ENCODE data around the gene DVL2.

DNA sequence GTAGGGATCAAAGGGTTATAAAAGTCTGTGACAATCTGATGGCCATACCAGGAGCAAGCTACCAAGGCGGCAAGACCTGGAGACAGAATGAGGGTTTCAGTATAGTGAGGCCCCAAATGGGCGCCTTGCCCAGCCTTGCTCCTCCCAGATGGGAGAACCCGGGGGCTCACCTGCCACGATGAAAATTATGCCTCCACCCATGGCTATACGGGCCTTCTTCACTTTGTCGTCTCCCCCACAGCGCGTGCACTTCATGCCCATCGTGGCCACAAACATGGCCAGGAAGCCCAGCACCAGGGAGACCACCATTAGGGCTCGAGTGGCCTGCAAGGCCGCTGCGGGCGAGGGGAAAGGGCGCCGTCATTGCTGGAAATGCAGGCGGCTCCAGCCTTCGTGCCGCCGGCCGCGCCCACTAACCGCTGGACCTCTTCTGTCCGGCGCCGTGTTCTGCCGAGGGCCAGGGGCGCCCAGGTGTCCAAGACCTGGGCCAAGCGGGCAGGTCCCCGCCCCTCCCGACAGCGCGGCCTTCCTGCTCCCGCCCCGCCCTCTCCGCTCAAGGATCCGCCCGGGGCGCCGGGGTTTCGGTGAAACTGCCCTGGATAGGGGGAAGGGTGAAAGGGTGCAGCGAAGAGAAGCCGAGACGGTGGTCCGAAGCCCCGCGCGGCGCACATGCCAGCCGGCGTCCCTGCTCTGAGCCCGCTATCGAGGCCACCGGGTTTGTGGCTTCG, 26.5 kb upstream of the DVL2 start:
- no peak for TF ChIP-seq ARNTL (CRISPR knock-in tag; IDR thresholded peaks at IDR 0.05; ENCODE audit: borderline replicate concordance, low read depth)
- no peak for TF ChIP-seq BACH2 (CRISPR knock-in tag; IDR thresholded peaks at IDR 0.05; ENCODE audit: borderline replicate concordance)
- TF ChIP-seq OSR1 (CRISPR knock-in tag; IDR thresholded peaks at IDR 0.05), result no peak
- TF ChIP-seq, protein P1, sequence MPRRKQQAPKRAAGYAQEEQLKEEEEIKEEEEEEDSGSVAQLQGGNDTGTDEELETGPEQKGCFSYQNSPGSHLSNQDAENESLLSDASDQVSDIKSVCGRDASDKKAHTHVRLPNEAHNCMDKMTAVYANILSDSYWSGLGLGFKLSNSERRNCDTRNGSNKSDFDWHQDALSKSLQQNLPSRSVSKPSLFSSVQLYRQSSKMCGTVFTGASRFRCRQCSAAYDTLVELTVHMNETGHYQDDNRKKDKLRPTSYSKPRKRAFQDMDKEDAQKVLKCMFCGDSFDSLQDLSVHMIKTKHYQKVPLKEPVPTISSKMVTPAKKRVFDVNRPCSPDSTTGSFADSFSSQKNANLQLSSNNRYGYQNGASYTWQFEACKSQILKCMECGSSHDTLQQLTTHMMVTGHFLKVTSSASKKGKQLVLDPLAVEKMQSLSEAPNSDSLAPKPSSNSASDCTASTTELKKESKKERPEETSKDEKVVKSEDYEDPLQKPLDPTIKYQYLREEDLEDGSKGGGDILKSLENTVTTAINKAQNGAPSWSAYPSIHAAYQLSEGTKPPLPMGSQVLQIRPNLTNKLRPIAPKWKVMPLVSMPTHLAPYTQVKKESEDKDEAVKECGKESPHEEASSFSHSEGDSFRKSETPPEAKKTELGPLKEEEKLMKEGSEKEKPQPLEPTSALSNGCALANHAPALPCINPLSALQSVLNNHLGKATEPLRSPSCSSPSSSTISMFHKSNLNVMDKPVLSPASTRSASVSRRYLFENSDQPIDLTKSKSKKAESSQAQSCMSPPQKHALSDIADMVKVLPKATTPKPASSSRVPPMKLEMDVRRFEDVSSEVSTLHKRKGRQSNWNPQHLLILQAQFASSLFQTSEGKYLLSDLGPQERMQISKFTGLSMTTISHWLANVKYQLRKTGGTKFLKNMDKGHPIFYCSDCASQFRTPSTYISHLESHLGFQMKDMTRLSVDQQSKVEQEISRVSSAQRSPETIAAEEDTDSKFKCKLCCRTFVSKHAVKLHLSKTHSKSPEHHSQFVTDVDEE (CRISPR knock-in tag; IDR thresholded peaks at IDR 0.05), result no peak
- TF ChIP-seq, protein P2, sequence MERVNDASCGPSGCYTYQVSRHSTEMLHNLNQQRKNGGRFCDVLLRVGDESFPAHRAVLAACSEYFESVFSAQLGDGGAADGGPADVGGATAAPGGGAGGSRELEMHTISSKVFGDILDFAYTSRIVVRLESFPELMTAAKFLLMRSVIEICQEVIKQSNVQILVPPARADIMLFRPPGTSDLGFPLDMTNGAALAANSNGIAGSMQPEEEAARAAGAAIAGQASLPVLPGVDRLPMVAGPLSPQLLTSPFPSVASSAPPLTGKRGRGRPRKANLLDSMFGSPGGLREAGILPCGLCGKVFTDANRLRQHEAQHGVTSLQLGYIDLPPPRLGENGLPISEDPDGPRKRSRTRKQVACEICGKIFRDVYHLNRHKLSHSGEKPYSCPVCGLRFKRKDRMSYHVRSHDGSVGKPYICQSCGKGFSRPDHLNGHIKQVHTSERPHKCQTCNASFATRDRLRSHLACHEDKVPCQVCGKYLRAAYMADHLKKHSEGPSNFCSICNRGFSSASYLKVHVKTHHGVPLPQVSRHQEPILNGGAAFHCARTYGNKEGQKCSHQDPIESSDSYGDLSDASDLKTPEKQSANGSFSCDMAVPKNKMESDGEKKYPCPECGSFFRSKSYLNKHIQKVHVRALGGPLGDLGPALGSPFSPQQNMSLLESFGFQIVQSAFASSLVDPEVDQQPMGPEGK (CRISPR knock-in tag; IDR thresholded peaks at IDR 0.05; ENCODE audit: borderline replicate concordance), result no peak
- TF ChIP-seq ESRRG (CRISPR knock-in tag; IDR thresholded peaks at IDR 0.05), result no peak
- no peak for TF ChIP-seq RARB (CRISPR knock-in tag; IDR thresholded peaks at IDR 0.05)
- no peak for TF ChIP-seq ZNF565 (CRISPR knock-in tag; conservative IDR thresholded peaks at IDR 0.05; ENCODE audit: low read depth)
- TF ChIP-seq, protein P3, sequence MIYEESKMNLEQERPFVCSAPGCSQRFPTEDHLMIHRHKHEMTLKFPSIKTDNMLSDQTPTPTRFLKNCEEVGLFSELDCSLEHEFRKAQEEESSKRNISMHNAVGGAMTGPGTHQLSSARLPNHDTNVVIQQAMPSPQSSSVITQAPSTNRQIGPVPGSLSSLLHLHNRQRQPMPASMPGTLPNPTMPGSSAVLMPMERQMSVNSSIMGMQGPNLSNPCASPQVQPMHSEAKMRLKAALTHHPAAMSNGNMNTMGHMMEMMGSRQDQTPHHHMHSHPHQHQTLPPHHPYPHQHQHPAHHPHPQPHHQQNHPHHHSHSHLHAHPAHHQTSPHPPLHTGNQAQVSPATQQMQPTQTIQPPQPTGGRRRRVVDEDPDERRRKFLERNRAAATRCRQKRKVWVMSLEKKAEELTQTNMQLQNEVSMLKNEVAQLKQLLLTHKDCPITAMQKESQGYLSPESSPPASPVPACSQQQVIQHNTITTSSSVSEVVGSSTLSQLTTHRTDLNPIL (CRISPR knock-in tag; IDR thresholded peaks at IDR 0.05; ENCODE audit: low read depth), result no peak
